Amniotic stem cell (primary cell): ENCODE measurements around the gene CD6.

ENCODE experiments used
- DNase-seq: peaks from one replicate; lab custom pipeline; 2025; lab: John Stamatoyannopoulos, UW

Gene CD6

DNA sequence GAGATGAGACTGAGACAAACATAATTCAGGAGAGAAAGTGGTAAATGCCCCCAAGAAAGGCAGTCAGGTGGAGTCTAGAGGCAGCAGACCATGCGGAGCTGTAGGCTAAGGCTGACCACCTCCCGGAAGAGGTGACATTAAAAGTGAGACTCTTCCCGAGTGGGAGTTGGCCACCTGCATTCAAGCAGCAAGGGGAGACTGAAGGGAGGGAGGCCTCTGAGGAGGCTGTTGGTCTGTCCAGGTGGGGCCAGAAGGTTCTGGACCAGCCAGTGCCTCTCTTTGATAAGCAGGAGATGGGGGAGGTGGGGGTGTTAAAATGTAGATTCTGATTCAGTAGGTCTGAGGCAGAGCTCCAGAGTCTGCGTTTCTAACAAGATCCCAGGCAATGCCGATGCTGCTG lies 37.5 kb downstream of the CD6 start:
- no peak for DNase-seq

DNA sequence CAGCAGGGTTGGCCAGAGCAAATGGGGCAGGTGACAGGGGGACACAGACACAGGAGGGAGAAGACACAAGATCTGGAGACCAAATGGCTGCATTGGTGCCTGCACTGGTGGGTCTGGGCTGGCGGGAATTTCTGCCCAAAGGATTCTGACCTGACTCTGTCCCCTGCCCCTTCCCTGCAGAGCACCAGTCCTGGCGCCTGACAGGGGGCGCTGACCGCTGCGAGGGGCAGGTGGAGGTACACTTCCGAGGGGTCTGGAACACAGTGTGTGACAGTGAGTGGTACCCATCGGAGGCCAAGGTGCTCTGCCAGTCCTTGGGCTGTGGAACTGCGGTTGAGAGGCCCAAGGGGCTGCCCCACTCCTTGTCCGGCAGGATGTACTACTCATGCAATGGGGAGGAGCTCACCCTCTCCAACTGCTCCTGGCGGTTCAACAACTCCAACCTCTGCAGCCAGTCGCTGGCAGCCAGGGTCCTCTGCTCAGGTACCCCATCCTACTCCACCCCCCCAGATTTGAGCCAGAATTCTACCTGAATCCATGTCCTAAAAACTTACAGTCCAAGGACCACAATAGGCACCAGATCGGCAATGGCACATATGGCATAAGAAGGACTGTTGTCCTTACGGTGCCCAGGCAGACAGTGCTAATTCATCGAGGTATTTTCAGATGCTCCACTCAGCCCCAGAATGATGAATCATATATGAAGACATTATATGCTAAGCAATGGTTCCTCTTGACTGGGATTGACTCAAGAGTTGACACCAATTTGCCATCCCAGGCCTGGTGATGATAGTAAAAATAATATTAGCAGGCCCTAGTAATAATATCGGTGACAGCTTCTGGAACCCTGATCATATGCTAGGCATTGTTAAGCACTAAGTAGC lies 38.2 kb downstream of the CD6 start:
- DNase-seq = no peak

DNA sequence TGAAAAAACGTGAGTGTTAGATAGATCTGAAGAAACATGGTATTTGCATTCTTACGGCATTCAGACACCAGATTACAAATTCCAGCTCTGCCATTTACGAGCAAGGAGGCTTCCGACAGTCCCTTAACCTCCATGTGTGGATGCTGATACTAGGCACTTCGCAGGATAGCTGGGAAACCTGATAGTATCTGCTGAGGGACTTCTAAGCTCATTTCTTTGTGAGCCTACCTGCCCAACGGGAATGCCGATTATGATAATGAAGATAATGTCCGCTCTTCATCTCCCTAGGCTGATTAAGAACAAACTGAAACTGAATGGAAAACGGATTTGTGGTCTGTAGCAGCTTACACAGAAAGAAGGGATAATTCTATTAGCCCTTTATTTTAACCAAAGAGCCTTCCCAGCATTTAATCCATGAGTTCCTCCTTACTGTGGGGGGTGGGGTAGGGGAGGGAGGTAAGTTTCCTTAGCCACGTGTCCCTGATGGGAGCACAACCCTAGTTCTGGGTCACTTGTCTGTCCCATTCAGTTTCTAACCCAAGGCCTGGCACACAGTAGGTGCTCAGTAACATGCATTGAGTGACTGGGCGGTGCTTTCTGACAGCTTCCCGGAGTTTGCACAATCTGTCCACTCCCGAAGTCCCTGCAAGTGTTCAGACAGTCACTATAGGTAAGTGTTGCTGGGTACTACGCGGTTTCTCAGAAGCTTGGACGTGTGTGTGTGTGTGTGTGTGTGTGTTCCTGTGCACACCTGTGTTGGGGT lies 39.2 kb downstream of the CD6 start:
- no peak for DNase-seq

DNA sequence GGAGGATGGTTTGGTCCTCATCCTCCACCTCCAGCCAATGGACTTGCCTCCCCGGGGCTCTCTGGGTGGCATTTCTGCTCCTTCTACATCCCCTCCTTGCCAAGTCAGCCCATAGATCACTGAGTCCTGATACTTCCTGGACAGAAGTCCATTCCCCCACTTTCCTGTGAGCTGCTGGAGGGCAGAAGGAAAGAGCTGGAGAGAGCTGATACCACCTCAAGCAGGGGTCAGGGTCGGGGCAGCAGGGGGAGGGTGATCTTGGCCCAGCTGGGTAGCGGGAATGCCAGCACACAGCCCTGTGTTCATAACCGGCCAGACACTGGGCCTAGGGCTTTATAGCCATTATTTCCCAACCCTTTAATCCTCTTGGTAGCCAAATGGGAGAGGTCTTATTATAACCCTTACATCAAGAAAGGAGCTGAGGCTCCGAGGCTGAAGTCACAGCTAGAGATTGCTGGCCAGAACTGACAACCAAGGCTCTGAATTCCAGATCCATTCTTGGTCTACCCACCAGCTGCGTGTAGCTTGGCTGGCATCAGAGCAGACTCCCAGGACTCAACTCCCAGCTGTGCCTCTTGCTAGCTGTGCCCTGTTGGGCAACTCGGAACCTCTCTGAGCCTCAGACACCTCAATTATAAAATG lies 39.9 kb downstream of the CD6 start:
- no peak for DNase-seq

DNA sequence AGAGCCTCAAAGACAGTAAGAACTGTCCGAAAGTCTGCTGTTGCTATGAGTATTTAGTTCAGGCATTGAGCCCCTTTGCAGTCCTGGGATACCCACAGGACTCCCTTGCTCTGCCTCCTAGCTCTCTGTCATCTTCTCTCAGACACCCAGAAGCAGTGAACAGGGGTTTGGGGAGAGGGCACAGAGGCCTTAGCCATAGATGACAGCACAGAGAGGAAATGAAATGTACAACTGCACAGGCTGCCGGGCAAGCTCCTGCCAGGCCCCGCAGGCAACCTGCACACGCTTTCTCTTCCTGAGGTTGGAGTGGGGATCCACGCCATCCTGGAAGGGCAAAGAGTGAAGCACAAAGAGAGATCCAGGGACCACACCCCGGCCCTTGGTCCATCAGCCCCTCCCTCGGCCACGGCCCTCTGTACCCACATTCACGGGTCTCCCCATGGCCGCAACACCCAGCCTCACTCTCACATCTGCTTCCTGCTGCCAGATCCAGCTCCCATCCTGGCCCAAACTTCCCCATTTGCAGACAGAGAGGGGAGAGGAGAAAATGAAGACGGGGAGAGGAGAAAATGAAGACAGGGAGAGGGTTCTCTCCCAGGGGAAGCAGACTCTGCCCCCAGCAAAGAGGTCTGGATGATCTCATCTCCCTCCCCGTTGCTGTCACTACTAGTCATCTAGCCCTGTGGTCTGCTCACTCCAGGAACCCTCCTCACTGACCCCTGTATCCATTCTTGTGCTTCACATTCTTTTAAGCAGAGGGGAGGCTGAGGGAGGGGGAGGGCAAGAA lies 40.7 kb downstream of the CD6 start:
- DNase-seq = no peak

DNA sequence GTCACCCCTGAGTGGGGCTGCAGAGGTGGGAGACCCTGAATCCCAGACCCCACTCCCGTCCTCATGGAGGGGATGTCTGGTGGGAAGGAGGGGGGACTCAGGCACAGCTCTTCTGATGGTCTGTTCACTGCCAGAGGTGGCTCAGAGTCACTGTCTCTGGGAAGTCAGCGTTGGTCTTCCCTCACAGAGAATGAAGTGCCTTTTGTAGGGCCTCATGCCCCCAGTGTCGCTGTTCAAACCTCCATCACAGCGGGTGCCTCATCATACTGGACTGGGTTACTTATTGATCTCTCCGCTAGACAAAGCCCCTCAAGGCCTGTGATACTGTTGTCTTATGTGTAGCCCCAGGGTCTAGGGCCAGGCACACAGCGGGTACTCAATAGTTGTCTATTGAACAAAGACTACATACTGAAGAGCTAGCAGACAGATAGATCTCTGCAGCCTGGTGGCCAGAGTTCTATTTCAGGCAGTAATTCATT lies 41.3 kb downstream of the CD6 start:
- no peak for DNase-seq

DNA sequence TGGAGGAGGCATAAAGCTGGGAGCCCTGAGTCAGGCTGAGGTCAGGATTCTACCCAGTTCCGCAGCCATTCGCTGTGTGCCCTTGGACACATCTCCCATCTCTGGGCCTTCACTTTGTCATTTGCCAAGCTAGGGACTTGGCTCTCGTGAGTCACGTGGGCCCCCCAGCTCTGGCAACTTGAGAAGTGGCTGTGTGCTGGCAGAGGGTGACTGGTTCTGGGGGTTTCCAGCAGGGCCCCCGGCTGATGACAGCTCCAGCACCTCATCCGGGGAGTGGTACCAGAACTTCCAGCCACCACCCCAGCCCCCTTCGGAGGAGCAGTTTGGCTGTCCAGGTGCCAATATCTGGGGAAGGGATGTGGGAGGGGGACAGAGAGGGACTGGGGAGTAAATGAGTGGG lies 46.6 kb downstream of the CD6 start:
- DNase-seq = no peak

DNA sequence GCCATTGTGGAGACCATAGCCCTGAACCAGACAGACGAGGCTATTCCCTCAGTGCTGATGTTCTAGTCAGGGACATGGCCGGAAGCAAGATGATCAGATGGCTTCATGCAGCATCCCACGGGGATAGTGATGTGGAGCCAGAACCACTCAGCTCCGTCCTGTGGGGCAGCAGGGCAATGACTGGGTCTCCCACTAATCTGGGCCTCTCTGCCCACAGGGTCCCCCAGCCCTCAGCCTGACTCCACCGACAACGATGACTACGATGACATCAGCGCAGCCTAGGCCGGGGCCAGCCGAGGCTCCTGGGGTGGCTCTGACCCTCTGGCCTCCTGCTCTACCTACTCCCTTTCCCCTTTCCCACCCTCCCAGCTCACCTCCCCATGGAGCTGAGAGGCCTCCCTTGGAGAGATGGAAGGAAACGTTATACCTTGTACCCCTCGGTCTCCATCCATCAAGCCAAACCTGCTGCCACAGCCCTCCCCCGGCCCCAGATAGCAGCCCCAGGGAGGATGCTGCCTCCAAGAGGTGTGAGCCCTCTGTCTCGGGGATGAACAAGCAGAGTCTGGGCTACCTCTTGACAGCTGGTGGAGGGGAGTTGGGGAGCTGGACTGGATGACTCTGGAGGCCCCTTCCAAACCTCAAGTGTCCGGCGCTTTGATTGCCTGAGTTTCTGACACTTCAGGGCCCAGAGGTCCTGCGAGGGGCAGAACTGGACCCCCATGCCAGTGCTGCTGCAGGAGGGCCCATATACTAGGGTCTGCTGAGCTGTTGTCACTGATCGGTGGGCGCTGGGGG lies 47.8 kb downstream of the CD6 start:
- DNase-seq = no peak

DNA sequence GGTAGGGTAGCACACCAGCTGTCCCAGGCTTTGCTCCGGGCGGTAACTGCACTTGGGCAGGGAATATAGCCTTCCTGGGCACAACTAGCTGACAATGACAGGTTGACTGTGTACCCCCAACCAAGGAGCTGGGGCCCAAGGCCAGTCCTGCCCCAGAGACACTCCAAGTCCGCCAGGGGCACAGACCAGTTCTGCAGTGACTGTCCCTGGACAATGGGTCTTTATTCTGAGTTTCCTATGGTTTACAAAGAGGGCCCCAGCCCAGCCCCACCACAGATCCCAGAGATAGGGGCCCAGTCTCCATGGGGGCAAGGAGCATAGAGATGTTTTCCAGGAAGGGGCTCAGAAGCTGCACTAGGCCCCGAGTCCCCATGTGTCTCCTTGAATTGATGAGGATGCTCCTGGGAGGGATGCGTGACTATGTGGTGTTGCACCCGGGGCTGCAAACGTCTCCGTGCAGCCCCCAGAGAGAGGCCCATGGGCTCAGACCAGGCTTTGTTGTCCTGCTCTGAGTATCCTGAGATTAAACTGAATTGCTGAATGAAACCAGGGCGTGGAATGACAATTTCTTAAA lies 48.4 kb downstream of the CD6 start:
- DNase-seq = no peak

DNA sequence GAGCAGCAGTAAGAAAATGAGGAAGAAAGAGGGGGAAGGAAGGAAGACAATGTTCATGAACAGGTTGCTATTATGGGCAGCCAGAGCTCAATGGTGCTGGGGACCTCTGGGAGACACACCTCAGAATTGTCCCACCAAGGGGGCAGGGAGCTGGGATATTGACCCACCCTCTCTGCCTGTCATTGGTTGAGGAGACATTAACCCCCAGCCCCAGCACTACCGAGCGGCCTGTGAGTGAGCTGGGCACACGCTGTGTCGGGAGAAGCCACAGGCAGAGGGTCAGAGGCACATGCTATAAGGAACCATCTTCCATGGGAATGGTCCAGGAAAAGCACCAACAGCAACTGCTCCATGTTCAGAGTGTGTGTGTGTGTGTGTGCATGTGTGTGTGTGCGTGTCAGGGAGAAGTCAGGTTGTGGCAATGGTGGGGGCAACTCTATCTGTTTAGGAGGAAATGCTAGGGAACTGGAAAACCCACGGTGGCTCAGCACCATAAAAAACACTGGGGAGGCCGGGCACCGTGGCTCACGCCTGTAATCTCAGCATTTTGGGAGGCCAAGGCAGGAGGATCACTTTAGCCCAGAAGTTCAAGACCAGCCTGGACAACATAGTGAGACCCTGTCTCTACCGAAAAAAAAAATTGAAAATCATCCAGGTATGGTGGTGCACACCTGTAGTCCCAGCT lies 49.2 kb downstream of the CD6 start:
- DNase-seq = no peak

DNA sequence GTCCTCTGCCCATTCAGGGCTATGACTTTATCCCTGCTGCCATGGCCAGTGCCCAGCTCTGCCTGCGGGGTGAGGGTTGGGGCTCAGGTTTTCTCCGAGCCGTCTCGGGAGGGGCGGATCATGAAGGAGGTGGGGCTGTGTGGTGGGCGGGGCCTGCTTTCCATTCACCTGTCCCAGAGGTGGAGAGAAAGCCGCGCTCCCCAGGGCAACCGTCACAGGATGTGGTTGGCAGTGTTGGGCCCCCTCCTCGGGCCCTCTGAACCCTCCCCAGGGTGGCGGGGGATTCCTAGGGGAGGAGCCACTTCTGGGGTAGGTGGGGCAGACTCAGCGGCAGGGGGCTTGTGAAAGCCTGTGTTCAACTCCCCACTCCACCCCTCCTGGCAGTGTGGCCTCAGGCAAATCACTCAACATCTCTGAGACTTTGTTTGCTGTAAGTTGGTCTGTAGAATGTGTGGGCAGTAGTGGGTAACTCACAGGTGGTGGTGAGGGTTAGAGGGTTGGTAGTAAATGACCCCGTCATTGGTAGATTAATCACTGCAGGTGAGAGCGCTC lies 50.3 kb downstream of the CD6 start:
- DNase-seq = no peak

DNA sequence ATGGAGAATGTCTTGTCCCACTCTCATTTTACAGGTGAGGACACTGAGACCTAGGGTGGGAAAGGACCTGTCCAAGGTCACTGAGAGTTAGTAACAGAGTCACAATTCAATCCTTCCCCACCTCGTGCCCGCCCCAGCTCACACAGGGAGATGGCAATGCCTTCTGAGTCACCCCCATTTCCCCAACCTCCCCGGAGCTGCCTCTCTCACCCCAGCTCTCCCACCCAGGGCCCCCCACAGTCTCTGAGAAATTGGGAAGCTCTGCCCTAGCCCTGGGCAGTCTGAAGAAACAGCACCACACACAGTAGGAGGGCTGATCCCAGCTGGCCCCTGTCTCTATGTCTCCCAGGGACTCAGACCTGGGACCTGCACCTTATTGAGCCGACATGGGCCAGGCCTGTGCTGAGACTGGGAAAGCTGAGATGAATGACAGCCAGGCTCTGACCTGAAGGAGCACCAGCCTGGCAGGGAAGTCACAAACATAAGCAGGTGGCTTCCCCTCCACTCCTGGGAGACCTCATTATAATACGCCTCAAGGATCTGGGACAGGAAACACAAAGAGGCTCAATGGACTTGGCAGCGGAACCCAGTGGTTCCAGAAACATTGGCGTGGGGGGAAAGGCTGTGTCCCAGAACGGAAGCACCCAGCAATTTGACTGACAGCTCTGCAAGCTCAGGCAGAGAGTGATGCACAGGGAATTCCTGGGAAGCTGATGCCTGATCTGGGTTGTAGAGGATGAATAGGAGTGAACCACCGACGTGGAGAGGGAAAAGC lies 51.0 kb downstream of the CD6 start:
- DNase-seq = no peak

DNA sequence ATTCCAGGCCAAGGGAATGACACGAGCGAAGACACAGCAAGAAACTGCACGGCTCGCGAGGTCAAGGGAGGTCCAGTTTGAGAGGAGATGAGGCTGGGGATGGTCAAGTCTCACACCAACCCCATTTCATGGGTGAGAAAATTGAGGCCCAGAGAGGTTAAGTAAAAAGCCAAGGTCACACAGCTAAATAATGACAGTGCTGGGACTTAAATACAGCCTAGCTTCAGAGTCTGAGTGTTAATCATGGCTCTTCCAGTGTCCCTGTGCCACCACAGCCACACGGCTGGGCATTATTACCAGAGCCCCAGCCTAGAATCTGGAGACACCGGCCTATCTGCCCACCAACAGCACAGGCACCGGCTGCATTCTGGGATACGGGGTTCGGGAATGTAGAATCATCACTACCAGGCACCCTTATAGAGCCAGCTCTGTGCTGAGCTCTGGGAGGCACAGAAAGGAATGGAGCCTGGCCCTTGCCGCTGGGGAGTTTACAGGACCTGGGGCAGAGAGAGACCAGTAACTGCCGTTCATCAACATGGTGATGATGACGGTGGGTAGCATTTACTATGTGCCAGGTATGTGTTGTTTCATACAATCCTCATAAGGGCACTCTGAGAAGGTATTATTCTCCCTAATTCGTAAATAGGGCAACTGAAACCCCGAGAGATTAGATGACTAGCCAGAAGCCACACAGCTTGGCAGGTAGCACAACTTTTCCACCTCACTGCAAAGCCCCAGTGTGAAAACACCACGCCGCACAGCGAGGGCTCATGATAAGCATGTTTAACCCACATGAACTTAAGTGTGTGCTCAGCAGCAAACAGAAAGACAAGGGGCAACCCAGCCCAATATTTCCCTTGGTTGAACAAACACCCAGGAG lies 51.8 kb downstream of the CD6 start:
- no peak for DNase-seq

DNA sequence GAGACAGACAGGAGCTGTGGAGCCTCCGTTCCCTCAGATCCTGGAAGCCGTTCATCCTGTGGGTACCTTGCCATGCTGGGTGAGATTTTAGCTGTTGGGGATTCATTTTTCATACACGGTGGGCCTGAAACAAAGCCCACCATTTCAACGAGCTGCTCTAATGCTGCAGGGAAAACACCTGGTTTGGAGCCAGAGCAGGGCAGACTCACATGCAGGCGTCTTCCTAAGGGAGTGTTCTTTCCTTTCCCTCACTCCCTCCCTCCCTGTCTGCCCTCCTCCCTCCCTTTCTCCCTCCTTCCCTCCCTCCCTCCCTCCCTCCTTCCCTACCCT lies 52.5 kb downstream of the CD6 start:
- DNase-seq = no peak

DNA sequence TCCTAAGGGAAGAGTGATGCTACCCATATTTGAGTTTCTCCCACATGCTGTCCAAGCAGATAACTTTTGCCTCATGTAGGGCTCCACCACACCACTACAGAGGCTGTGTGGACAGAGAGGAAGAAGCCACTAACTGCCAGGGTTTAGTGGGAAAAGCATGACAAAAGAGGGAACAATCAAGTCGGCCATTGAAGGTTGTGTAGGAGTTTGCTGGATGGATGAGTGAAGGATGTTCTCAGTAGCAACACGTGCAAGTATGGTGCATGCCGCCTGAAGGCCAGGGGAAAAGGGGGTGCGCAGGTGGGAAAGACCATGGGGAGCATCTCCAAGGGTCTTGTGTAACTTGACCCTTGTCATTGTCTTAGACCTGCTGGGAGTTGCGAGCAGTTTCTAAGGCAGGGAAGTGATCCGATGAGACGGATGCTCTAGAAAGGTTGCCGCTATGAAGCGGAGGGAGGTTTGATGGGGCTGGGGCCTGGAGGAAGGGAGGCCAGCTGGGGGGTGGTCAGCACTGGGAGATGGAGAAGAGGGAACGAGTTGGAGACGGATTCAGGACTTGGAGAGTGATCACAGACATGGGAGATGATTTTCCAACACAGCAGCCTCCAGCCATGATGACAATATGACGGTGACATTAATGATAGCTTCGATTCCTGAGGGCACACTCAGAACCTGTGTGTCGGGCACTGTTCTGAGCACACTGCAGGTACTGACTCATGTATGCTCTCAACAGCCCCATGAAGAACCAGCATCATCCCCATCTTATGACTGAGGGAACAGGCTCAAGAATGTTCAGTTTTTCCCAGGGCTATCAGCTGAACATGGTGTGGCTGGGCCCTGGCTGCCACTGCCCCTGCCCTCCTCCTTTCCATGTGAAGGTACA lies 53.7 kb downstream of the CD6 start:
- DNase-seq = no peak

DNA sequence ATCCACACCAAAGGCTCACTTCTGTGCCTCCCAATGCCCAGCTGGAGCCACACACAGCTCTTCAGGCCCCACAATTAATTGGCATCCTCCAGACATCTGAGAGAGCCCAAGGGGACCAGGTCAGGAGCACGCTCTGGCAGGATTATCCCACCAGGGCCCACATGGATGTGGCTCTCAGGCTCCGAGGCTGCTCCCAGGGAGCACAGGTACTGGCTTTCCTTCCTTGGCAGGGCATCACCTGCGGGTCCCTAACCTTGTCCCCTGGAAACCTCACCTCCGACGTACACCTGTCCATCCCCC lies 54.3 kb downstream of the CD6 start:
- no peak for DNase-seq
